Hepatocyte (in vitro differentiated cells): ENCODE measurements around the gene GPR78.

ENCODE experiments used
- CTCF ChIP-seq: fragments of 200-600 bp; sonication (generic); IDR thresholded peaks from 2 replicates; pipeline ENCODE4 v1.5.1; 2016; ENCODE audit warnings: antibody characterized with exemption, mild to moderate bottlenecking; ENCODE audit not compliant: poor library complexity
- EZH2phosphoT487 ChIP-seq: fragments of 200-600 bp; sonication (generic); IDR thresholded peaks from one replicate; pipeline ENCODE4 v1.6.1; 2018; ENCODE audit warnings: antibody characterized with exemption, mild to moderate bottlenecking, low read depth, moderate library complexity; ENCODE audit not compliant: unreplicated experiment, severe bottlenecking

DNA sequence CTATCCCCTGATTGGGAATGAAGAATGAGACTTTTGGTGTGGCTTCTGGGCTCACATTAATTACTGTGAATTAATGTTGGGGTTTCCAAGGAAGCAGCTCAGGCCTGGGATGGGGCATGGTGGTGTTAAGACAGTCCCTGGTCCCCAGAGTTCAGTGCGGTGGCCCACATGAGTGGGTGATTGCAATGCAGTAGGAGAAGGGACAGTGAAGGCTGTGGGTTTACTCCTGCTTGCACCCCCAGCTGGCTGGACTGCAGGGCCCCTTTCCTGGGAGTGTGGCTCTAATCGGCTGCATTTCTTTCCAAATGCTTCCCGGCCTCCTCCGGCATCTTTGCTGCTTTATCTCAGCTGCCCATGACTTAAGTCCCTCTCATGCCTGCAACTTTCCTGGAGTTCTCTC is 28.2 kb upstream of the GPR78 start:
- TF ChIP-seq CTCF: no peak
- TF ChIP-seq EZH2phosphoT487: no peak
